ENCODE data around the gene SEMA6C. TPM values are rescaled to one million over a fixed set of nuclear protein-coding genes. Genes with fewer than 3 reads are reported as not detected.
A peak's percentile ranks its signal among the peaks of the same experiment; 100 is the strongest.
"Not testable (repeated sequence)": the region's sequence is repeated elsewhere in the genome, so short reads cannot be mapped to it uniquely, and the experiment has no call there.

SEMA6C gene
- total RNA-seq, 1 experiment from 2014 or later, result 8.2 TPM

DNA sequence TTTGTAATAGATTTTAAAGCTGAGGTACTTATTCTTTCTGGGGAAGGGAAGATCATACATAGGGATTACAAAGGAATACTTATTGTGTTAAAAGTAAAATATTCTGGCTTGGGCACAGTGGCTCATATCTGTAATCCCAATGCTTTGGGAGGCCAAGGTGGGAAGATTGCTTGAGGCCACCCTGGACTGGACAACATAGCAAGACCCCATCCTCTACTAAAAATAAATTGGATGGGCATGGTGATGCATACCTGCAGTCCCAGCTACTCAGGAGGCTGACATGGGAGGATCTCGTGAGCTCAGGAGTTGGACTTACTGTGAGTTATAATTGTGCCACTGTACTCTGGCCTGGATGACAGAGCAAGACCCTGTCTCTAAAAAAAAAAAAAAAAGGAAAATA lies 48.3 kb downstream of the SEMA6C start:
- Histone ChIP-seq H3K4me1 (ENCODE audit: control insufficient read depth in 1 of 2, insufficient read depth in 2 of 2, low read length in 2 of 2) (peaks cover 7 to 13% of the 10 kb centered on the region in 2 experiments), H3K27ac (ENCODE audit: low read depth, low read length) (no peak overlapping the region), H3K9ac (ENCODE audit: low read length) (no peak overlapping the region), H3K27me3 (ENCODE audit: insufficient read depth, low read length) (no peaks in the 10 kb centered on the region), H3K9me2 (ENCODE audit: insufficient read depth) (no peaks in the 10 kb centered on the region), H3K9me3 (ENCODE audit: control insufficient read depth in 1 of 2, insufficient read depth in 1 of 2, low read depth in 1 of 2, low read length in 2 of 2) (no peaks in the 10 kb centered on the region), H3K36me3 (ENCODE audit: control insufficient read depth in 1 of 2, insufficient read depth in 2 of 2, low read length in 2 of 2) (no peaks in the 10 kb centered on the region), H3K4me2 (ENCODE audit: low read length) (peak overlapping the region; percentile 67; the same call in 1 of the 2 replicates), H2AFZ (ENCODE audit: low read depth, low read length, poor library complexity, severe bottlenecking) (no peak overlapping the region), H3K4me3 (replicated peaks in 1 of 2; ENCODE audit: low read depth in 1 of 2, low read length in 2 of 2) (no peak overlapping the region), H3K79me2 (ENCODE audit: insufficient read depth, low read length) (no peaks in the 10 kb centered on the region), H4K20me1 (ENCODE audit: insufficient read depth) (no peaks in the 10 kb centered on the region)
- ChIA-PET RAD21 (ENCODE audit: low non-redundant PET in 1 of 2, low total read pairs in 2 of 2, uncharacterized antibody in 2 of 2, unreplicated experiment in 2 of 2) (no interaction called here), CTCF (interaction anchor here (1.1 to 1.3 kb wide), 3 partner anchors 15 to 58 kb away, joined by 3 read pairs; partner anchors contain the start of gene TNFAIP8L2), POLR2A (no interaction called here)
- DNase-seq (ENCODE audit: low read depth, low spot score), result no peak
- no TSS peak for BruUV-seq (replicated peaks)
- TF ChIP-seq CTCF (IDR thresholded peaks at IDR 0.05 in 2 of 3, conservative IDR thresholded peaks at IDR 0.05 in 1 of 3; ENCODE audit: borderline replicate concordance in 1 of 3, insufficient read depth in 1 of 3, low read depth in 2 of 3, low read length in 2 of 3), result no peak
- no peak for TF ChIP-seq ELF1 (IDR thresholded peaks at IDR 0.05; ENCODE audit: borderline replicate concordance, low read depth)
- no peak for TF ChIP-seq ZFX (IDR thresholded peaks at IDR 0.05)
- no peak for TF ChIP-seq SP1 (IDR thresholded peaks at IDR 0.05; ENCODE audit: low read depth)
- no peak for TF ChIP-seq EZH2phosphoT487 (IDR thresholded peaks at IDR 0.05; ENCODE audit: borderline replicate concordance)
- TF ChIP-seq FOSL1 (IDR thresholded peaks at IDR 0.05; ENCODE audit: low read depth), result no peak
- ATAC-seq, result no peak
- intact Hi-C loops (cut with micrococcal nuclease), result no loop called here

DNA sequence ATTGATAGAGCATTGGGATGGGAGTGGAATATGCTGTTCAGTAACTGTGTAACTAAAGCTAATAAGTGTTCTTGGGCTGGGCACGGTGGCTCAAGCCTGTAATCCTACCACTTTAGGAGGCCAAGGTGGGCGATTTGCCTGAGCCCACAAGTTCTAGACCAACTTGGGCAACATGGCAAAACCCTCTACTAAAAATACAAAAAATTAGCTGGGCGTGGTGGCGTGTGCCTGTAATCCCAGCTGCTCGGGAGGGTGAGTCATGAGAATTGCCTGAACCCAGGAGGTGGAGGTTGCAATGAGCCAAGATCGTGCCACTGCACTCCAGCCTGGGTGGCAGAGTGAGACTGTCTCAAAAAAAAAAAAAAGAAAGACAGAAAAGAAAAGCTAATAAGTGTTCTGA lies 49.0 kb downstream of the SEMA6C start:
- Histone ChIP-seq H2AFZ (ENCODE audit: low read depth, low read length, poor library complexity, severe bottlenecking) (peak overlapping the region; percentile 54), H3K4me1 (ENCODE audit: control insufficient read depth in 1 of 2, insufficient read depth in 2 of 2, low read length in 2 of 2) (peaks cover 7 to 13% of the 10 kb centered on the region in 2 experiments), H3K4me2 (ENCODE audit: low read length) (peak overlapping the region; percentile 67)
- RAD21 ChIA-PET (ENCODE audit: low non-redundant PET in 1 of 2, low total read pairs in 2 of 2, uncharacterized antibody in 2 of 2, unreplicated experiment in 2 of 2); H3K9me3 ChIP-seq (ENCODE audit: control insufficient read depth in 1 of 2, insufficient read depth in 1 of 2, low read depth in 1 of 2, low read length in 2 of 2); H3K9me2 ChIP-seq (ENCODE audit: insufficient read depth); H3K79me2 ChIP-seq (ENCODE audit: insufficient read depth, low read length); H4K20me1 ChIP-seq (ENCODE audit: insufficient read depth); H3K27ac ChIP-seq (ENCODE audit: low read depth, low read length); H3K9ac ChIP-seq (ENCODE audit: low read length); H3K36me3 ChIP-seq (ENCODE audit: control insufficient read depth in 1 of 2, insufficient read depth in 2 of 2, low read length in 2 of 2); intact Hi-C loops (cut with micrococcal nuclease); POLR2A ChIA-PET; H3K4me3 ChIP-seq (replicated peaks in 1 of 2; ENCODE audit: low read depth in 1 of 2, low read length in 2 of 2); BruUV-seq (replicated peaks); H3K27me3 ChIP-seq (ENCODE audit: insufficient read depth, low read length): not testable (repeated sequence)
- DNase-seq (ENCODE audit: low read depth, low spot score) (peak; percentile 10), ATAC-seq (peak; percentile 67)
- CTCF ChIA-PET, result interaction anchor here (1.3 kb wide), 2 partner anchors 14 to 29 kb away, joined by 3 read pairs; no protein-coding TSS in a partner anchor
- TF ChIP-seq JUND (IDR thresholded peaks at IDR 0.05), result 0 out of 2 replicates have a peak, but pooled peaks have one; percentile 11
- TF ChIP-seq FOSL1 (IDR thresholded peaks at IDR 0.05; ENCODE audit: low read depth), result peak; percentile 41
- TF ChIP-seq CBX3 (IDR thresholded peaks at IDR 0.05; ENCODE audit: low read depth), result 0 out of 2 replicates have a peak, but pooled peaks have one; percentile 36

Measured in HCT116 (cell line).